Mesenchymal stem cell (in vitro differentiated cells and primary cell): ENCODE data around the gene TLE5. TPM values are rescaled to one million over a fixed set of nuclear protein-coding genes. Genes with fewer than 3 reads are reported as not detected.
A peak's percentile ranks its signal among the peaks of the same experiment; 100 is the strongest.

Source experiments
- DNase-seq: peaks from one replicate; pipeline ENCODE4 v3.0.0-alpha.2; 2013
- H2AFZ ChIP-seq: one replicate; pipeline ENCODE4 v1.6.1; 2013; ENCODE audit warnings: low read depth, mild to moderate bottlenecking, control low read depth, inconsistent platforms, low read length, moderate library complexity
- H2AK5ac ChIP-seq: 2 replicates; pipeline ENCODE4 v1.6.1; 2013; ENCODE audit warnings: low read length, moderate library complexity, mild to moderate bottlenecking, inconsistent platforms; ENCODE audit not compliant: severe bottlenecking
- H2BK120ac ChIP-seq: one replicate; pipeline ENCODE4 v1.6.1; 2013; ENCODE audit warnings: low read depth, mild to moderate bottlenecking, inconsistent platforms, low read length, moderate library complexity
- H2BK12ac ChIP-seq, 2 experiments: one replicate each; pipeline ENCODE4 v1.6.1; 2013; ENCODE audit warnings: inconsistent platforms in 2 of 2, low read length in 2 of 2, mild to moderate bottlenecking in 2 of 2, moderate library complexity in 2 of 2, control low read depth in 1 of 2
- H2BK15ac ChIP-seq: one replicate; pipeline ENCODE4 v1.6.1; 2013; ENCODE audit warnings: mild to moderate bottlenecking, low read depth, inconsistent platforms; ENCODE audit not compliant: poor library complexity, severe bottlenecking
- H2BK5ac ChIP-seq: 2 replicates; pipeline ENCODE4 v1.6.1; 2013; ENCODE audit warnings: low read depth, mild to moderate bottlenecking, low read length, control low read depth, inconsistent platforms; ENCODE audit not compliant: poor library complexity, severe bottlenecking
- H3K14ac ChIP-seq, 2 experiments: one replicate each; pipeline ENCODE4 v1.6.1; 2013; ENCODE audit warnings: inconsistent platforms in 2 of 2, low read length in 2 of 2, control low read depth in 1 of 2, mild to moderate bottlenecking in 1 of 2, moderate library complexity in 1 of 2
- H3K18ac ChIP-seq, 2 experiments: one replicate each; pipeline ENCODE4 v1.6.1; 2013; ENCODE audit warnings: inconsistent platforms in 2 of 2, low read length in 2 of 2, control low read depth in 1 of 2, low read depth in 1 of 2, mild to moderate bottlenecking in 1 of 2
- H3K23ac ChIP-seq, 2 experiments: one replicate each; pipeline ENCODE4 v1.6.1; 2013; ENCODE audit warnings: inconsistent platforms in 2 of 2, low read length in 2 of 2, mild to moderate bottlenecking in 2 of 2, moderate library complexity in 2 of 2, control low read depth in 1 of 2
- H3K27ac ChIP-seq: 2 replicates; pipeline ENCODE4 v1.5.1; 2013; ENCODE audit warnings: mild to moderate bottlenecking, moderate library complexity, low read length, control low read depth, inconsistent platforms; ENCODE audit not compliant: poor library complexity, severe bottlenecking
- H3K27me3 ChIP-seq, 2 experiments: 2 replicates each; pipeline versions ENCODE4 v1.6.1 to v1.7.0; 2013; ENCODE audit warnings: low read length in 2 of 2, mild to moderate bottlenecking in 2 of 2, moderate library complexity in 2 of 2, control low read depth in 1 of 2, inconsistent platforms in 1 of 2; ENCODE audit not compliant: control insufficient read depth in 1 of 2, insufficient read depth in 1 of 2
- H3K36me3 ChIP-seq, 2 experiments: 2 replicates each; pipeline versions ENCODE4 v1.6.1 to v1.7.0; 2013; ENCODE audit warnings: low read length in 2 of 2, control low read depth in 1 of 2, inconsistent platforms in 1 of 2, low read depth in 1 of 2, mild to moderate bottlenecking in 1 of 2; ENCODE audit not compliant: insufficient read depth in 2 of 2, control insufficient read depth in 1 of 2
- H3K4ac ChIP-seq, 2 experiments: one replicate each; pipeline ENCODE4 v1.6.1; 2013; ENCODE audit warnings: inconsistent platforms in 2 of 2, low read length in 2 of 2, mild to moderate bottlenecking in 2 of 2, moderate library complexity in 2 of 2, control low read depth in 1 of 2, low read depth in 1 of 2
- H3K4me1 ChIP-seq: 2 replicates; pipeline ENCODE4 v1.6.1; 2013; ENCODE audit warnings: low read depth, low read length, control low read depth; ENCODE audit not compliant: control insufficient read depth, insufficient read depth
- H3K4me2 ChIP-seq: 2 replicates; pipeline ENCODE4 v1.6.1; 2013; ENCODE audit warnings: low read length, mild to moderate bottlenecking, inconsistent platforms; ENCODE audit not compliant: poor library complexity, severe bottlenecking
- H3K4me3 ChIP-seq, 2 experiments: 2 replicates each; pipeline versions ENCODE4 v1.5.1 to v1.7.0; 2013; ENCODE audit warnings: low read length in 2 of 2, mild to moderate bottlenecking in 2 of 2, control low read depth in 1 of 2, low read depth in 1 of 2; ENCODE audit not compliant: insufficient read depth in 1 of 2
- H3K79me1 ChIP-seq: replicated peaks from 2 replicates; pipeline ENCODE4 v1.6.1; 2013; ENCODE audit warnings: mild to moderate bottlenecking, control low read depth, low read length, inconsistent platforms; ENCODE audit not compliant: poor library complexity, severe bottlenecking
- H3K9ac ChIP-seq: 2 replicates; pipeline ENCODE4 v1.7.0; 2013; ENCODE audit warnings: mild to moderate bottlenecking, low read length, moderate library complexity
- H3K9me3 ChIP-seq: 2 replicates; pipeline ENCODE4 v1.7.0; 2013; ENCODE audit warnings: mild to moderate bottlenecking, low read length; ENCODE audit not compliant: control insufficient read depth
- H4K8ac ChIP-seq: one replicate; pipeline ENCODE4 v1.6.1; 2013; ENCODE audit warnings: inconsistent platforms, mild to moderate bottlenecking, low read length, moderate library complexity
- H4K91ac ChIP-seq: one replicate; pipeline ENCODE4 v1.6.1; 2013; ENCODE audit warnings: mild to moderate bottlenecking, low read length, inconsistent platforms
- WGBS: methylation state at CpG from one replicate; pipeline ENCODE4 v1.1.7; 2013; ENCODE audit warnings: mixed read lengths; 5-methylcytosine and 5-hydroxymethylcytosine counted together
- polyA plus RNA-seq, 2 experiments: library from polyadenylated mRNA; stranded (reverse); fragments of 200-250 nt; gene quantifications; one replicate each; pipeline ENCODE4 v1.2.3, GENCODE V29; 2013

Gene TLE5
- 329 TPM for polyA plus RNA-seq (2013, experiment 1 of 2)
- 321 TPM for polyA plus RNA-seq (2013, experiment 2 of 2)

GRCh38 chr19:3062165-3063105 is at the start of gene TLE5:
Gene TLE5 (minus strand): TSS chr19:3062495. CDS start chr19:3062200, 295 bp downstream.
- H3K18ac ChIP-seq: peak within 1 kb of the TSS; percentile 72 to 88

GRCh38 chr19:3111586-3112247 is 49.4 kb upstream of the TLE5 start:
- Histone ChIP-seq H2AFZ (no peak overlapping the region), H3K9me3 (no peaks in the 10 kb centered on the region), H4K8ac (no peak overlapping the region), H3K36me3 (peaks cover 9 to 59% of the 10 kb centered on the region in 2 experiments), H2BK5ac (no peak overlapping the region), H3K4me1 (peaks cover 30% of the 10 kb centered on the region), H3K4ac (no peak overlapping the region), H3K9ac (no peak overlapping the region), H2BK120ac (no peak overlapping the region), H2BK15ac (no peak overlapping the region), H3K27ac (no peak overlapping the region), H4K91ac (no peak overlapping the region), H3K79me1 (peaks cover 55% of the 10 kb centered on the region), H3K14ac (no peak overlapping the region), H3K18ac (no peak overlapping the region), H3K23ac (no peak overlapping the region), H3K4me2 (no peak overlapping the region), H2AK5ac (no peak overlapping the region), H3K4me3 (no peak overlapping the region), H2BK12ac (no peak overlapping the region), H3K27me3 (no peaks in the 10 kb centered on the region)
- DNase-seq: no peak
- WGBS: 96% methylated on average over 17 of the region's 17 CpGs

More at GRCh38 chr19:3062165-3063105, at the start of gene TLE5:
- H3K4ac ChIP-seq: peak within 1 kb of the TSS; percentile 61 to 77
- peak within 1 kb of the TSS; percentile 35 for H2BK5ac ChIP-seq
- 7% methylated on average over 37 of the region's 111 CpGs for whole genome bisulfite sequencing
- peaks cover 29% of the 10 kb centered on the region for H3K4me1 ChIP-seq
- peak within 1 kb of the TSS in 1 of 2 experiments; percentile 44 for H3K14ac ChIP-seq
- peak within 1 kb of the TSS; percentile 75 for H3K27ac ChIP-seq
- peak within 1 kb of the TSS; percentile 15 for H2AFZ ChIP-seq
- no peak for DNase-seq
- peak within 1 kb of the TSS; percentile 82 for H4K91ac ChIP-seq
- peak within 1 kb of the TSS; percentile 93 for H4K8ac ChIP-seq
- H3K4me3 ChIP-seq: peak within 1 kb of the TSS; percentile 78 to 84
- H3K79me1 ChIP-seq: peaks cover 14% of the 10 kb centered on the region
- peak within 1 kb of the TSS; percentile 69 for H2AK5ac ChIP-seq
- H2BK15ac ChIP-seq: peak within 1 kb of the TSS; percentile 60
- H3K23ac ChIP-seq: peak within 1 kb of the TSS in 1 of 2 experiments; percentile 68
- peaks cover 21 to 29% of the 10 kb centered on the region in 2 experiments for H3K36me3 ChIP-seq
- peak within 1 kb of the TSS; percentile 96 for H3K4me2 ChIP-seq
- no peaks in the 10 kb centered on the region for H3K9me3 ChIP-seq
- H2BK120ac ChIP-seq: peak within 1 kb of the TSS; percentile 99
- H2BK12ac ChIP-seq: peak within 1 kb of the TSS in 1 of 2 experiments; percentile 39
- no peaks in the 10 kb centered on the region for H3K27me3 ChIP-seq
- peak within 1 kb of the TSS; percentile 88 for H3K9ac ChIP-seq

- Histone ChIP-seq H3K14ac (no peak overlapping the region), H3K4me3 (no peak overlapping the region), H3K36me3 (peaks cover 9 to 58% of the 10 kb centered on the region in 2 experiments), H2BK15ac (no peak overlapping the region), H3K27ac (no peak overlapping the region), H3K4ac (no peak overlapping the region), H3K18ac (no peak overlapping the region), H2BK12ac (no peak overlapping the region), H3K4me2 (no peak overlapping the region), H3K9me3 (no peaks in the 10 kb centered on the region), H2AK5ac (no peak overlapping the region), H2BK120ac (no peak overlapping the region), H4K8ac (no peak overlapping the region), H3K79me1 (peaks cover 45% of the 10 kb centered on the region), H3K23ac (no peak overlapping the region), H3K9ac (no peak overlapping the region), H3K27me3 (no peaks in the 10 kb centered on the region), H3K4me1 (peaks cover 27% of the 10 kb centered on the region), H2AFZ (no peak overlapping the region), H4K91ac (peak overlapping the region; percentile 7), H2BK5ac (no peak overlapping the region)
- no peak for DNase-seq
- 98% methylated on average over 33 of the region's 37 CpGs for WGBS
Measured at GRCh38 chr19:3110126-3110825, 48.0 kb upstream of the TLE5 start.
